ENCODE results near the gene AOPEP. TPM values are rescaled to one million over a fixed set of nuclear protein-coding genes. Genes with fewer than 3 reads are reported as not detected.

Gene AOPEP
- total and polyA plus RNA-seq, 4 donors, result 210 to 311 (median 285) TPM

DNA sequence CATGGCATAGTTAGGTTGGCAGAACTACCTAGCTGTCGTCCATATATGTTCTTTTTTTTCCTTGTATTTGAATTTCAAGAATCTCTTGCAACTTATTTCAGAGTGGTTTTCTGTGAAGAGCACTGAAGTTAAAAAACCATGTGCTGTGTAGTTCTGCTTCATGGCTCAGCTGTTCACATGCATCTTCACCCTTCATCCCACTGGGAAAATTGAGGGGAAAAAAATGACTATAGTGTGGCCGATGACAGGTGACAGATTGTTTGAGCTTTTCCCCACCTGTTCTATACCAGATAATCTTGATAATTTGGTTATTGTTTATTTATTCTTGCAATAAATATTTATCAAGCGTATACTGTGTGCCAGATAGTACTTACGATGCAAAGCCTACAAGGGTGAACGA lies 77.8 kb downstream of the AOPEP start:
- H3K9me3 ChIP-seq (ENCODE audit: control insufficient read depth, low read length), result no peaks in the 10 kb centered on the region
- 76 to 85% methylated on average over 5 of the region's 5 CpGs for WGBS, 2 donors
- peaks cover 6 to 20% of the 10 kb centered on the region in 2 donors for H3K4me1 ChIP-seq (ENCODE audit: control insufficient read depth in 1 of 2, insufficient read depth in 2 of 2, low read length in 2 of 2)
- H3K4me3 ChIP-seq (ENCODE audit: low read length in 2 of 2), result no peak overlapping the region
- DNase-seq (no peak), ATAC-seq (ENCODE audit: low FRiP score) (no peak)
- no peak overlapping the region for H3K27ac ChIP-seq (ENCODE audit: low read depth in 1 of 2, low read length in 2 of 2)
- intact Hi-C loops (cut with DNase I), result loop anchor here in 1 of 2 donors (5.0 to 10.0 kb wide), 2 partner anchors 60 to 203 kb away; no protein-coding TSS in a partner anchor
- H3K36me3 ChIP-seq (ENCODE audit: control insufficient read depth in 1 of 2, insufficient read depth in 2 of 2, low read length in 1 of 2), result no peaks in the 10 kb centered on the region
- no peaks in the 10 kb centered on the region for H3K27me3 ChIP-seq (ENCODE audit: control insufficient read depth in 1 of 2, insufficient read depth in 2 of 2, low read length in 1 of 2)

DNA sequence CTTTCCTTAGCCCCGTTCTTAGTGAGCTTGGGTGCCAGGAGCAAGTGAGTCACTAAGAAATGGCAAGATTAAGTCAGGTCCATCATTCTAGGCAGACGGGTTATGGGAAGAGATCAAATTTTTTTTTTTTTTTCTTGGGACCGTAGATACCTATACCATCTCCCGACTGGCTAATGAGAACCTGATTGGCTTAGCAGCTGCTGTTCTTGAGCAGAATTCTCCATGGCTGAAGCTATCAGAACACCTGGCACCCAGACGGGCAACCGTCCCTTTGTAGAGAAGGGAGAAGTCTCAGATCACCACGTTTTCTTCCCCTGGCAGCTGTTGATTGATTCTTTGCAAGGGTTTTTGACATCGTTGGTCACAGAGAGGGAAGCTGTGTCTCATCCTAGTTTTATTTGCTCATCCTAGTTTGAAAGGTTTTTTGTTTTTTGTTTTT lies 78.6 kb downstream of the AOPEP start:
- no peaks in the 10 kb centered on the region for H3K36me3 ChIP-seq (ENCODE audit: control insufficient read depth in 1 of 2, insufficient read depth in 2 of 2, low read length in 1 of 2)
- H3K4me1 ChIP-seq (ENCODE audit: control insufficient read depth in 1 of 2, insufficient read depth in 2 of 2, low read length in 2 of 2), result peaks cover 6 to 15% of the 10 kb centered on the region in 2 donors
- no peaks in the 10 kb centered on the region for H3K27me3 ChIP-seq (ENCODE audit: control insufficient read depth in 1 of 2, insufficient read depth in 2 of 2, low read length in 1 of 2)
- 48 to 50% methylated on average over 8 of the region's 8 CpGs for WGBS, 2 donors
- no peak for ATAC-seq (ENCODE audit: low FRiP score)
- no peak overlapping the region for H3K4me3 ChIP-seq (ENCODE audit: low read length in 2 of 2)
- peak overlapping the region; percentile 6 to 91 for H3K27ac ChIP-seq (ENCODE audit: low read depth in 1 of 2, low read length in 2 of 2)
- no peak for DNase-seq
- intact Hi-C loops (cut with DNase I), result loop anchor here (5.0 to 10.0 kb wide), 3 partner anchors 60 to 97 kb away; no protein-coding TSS in a partner anchor
- no peaks in the 10 kb centered on the region for H3K9me3 ChIP-seq (ENCODE audit: control insufficient read depth, low read length)

- no peaks in the 10 kb centered on the region for H3K27me3 ChIP-seq (ENCODE audit: control insufficient read depth in 1 of 2, insufficient read depth in 2 of 2, low read length in 1 of 2)
- no peaks in the 10 kb centered on the region for H3K9me3 ChIP-seq (ENCODE audit: control insufficient read depth, low read length)
- peak; percentile 34 for ATAC-seq (ENCODE audit: low FRiP score)
- intact Hi-C loops (cut with DNase I), result loop anchor here (5.0 to 10.0 kb wide), 3 partner anchors 59 to 97 kb away; no protein-coding TSS in a partner anchor
- no peaks in the 10 kb centered on the region for H3K36me3 ChIP-seq (ENCODE audit: control insufficient read depth in 1 of 2, insufficient read depth in 2 of 2, low read length in 1 of 2)
- no peak for DNase-seq
- 1 to 6% methylated on average over 3 of the region's 3 CpGs for WGBS, 2 donors
- peaks cover 6 to 15% of the 10 kb centered on the region in 2 donors for H3K4me1 ChIP-seq (ENCODE audit: control insufficient read depth in 1 of 2, insufficient read depth in 2 of 2, low read length in 2 of 2)
- H3K27ac ChIP-seq (ENCODE audit: low read depth in 1 of 2, low read length in 2 of 2), result peak overlapping the region in 1 of 2 donors; percentile 64
- H3K4me3 ChIP-seq (ENCODE audit: low read length in 2 of 2), result no peak overlapping the region
These were observed 79.1 kb downstream of the AOPEP start for GRCh38 chr9:94805585-94805984.

DNA sequence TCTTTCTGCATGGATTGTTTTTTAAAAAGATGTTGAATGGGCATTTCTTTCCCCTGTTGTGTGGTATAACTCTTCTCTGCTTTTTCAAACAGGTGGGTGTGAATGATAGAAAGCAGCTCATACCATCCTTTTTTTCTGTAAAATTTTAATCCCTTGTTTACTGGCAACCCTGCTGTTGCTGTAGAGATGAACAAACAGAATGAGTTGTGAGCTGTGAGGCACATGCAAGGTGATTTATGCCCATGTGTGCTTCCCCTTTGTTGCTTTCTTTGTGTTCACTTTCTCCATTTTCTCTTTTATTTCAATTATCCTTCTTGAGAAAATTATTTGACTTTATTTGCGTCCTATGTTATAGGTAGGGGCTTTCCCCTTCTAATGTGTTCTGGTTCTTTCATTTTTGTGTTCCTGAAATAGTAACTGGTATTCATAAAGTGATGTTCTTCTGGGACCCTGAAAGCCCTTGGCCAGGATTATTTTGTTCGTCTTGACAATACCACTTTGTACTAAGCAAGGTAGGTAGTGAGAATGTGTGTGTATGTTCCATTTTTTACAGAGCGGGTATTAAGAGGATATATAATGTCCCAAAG lies 79.9 kb downstream of the AOPEP start:
- intact Hi-C loops (cut with DNase I), result loop anchor here (2.0 to 10.0 kb wide), 4 partner anchors 58 to 198 kb away; no protein-coding TSS in a partner anchor

GRCh38 chr9:94807556-94807955 lies 81.1 kb downstream of the AOPEP start:
- H3K27me3 ChIP-seq (ENCODE audit: control insufficient read depth in 1 of 2, insufficient read depth in 2 of 2, low read length in 1 of 2), result no peaks in the 10 kb centered on the region
- H3K4me3 ChIP-seq (ENCODE audit: low read length in 2 of 2), result no peak overlapping the region
- peaks cover 9 to 12% of the 10 kb centered on the region in 2 donors for H3K4me1 ChIP-seq (ENCODE audit: control insufficient read depth in 1 of 2, insufficient read depth in 2 of 2, low read length in 2 of 2)
- no peak for ATAC-seq (ENCODE audit: low FRiP score)
- H3K27ac ChIP-seq (ENCODE audit: low read depth in 1 of 2, low read length in 2 of 2), result peak overlapping the region; percentile 96 to 99
- H3K36me3 ChIP-seq (ENCODE audit: control insufficient read depth in 1 of 2, insufficient read depth in 2 of 2, low read length in 1 of 2), result no peaks in the 10 kb centered on the region
- intact Hi-C loops (cut with DNase I), result loop anchor here (2.0 to 10.0 kb wide), 4 partner anchors 57 to 197 kb away; no protein-coding TSS in a partner anchor
- H3K9me3 ChIP-seq (ENCODE audit: control insufficient read depth, low read length), result no peaks in the 10 kb centered on the region
- DNase-seq, result no peak
- WGBS, 2 donors, result 71 to 73% methylated on average over 3 of the region's 3 CpGs

More for the DNA sequence above, 79.9 kb downstream of the AOPEP start:
- DNase-seq, result no peak
- peak overlapping the region; percentile 96 to 99 for H3K27ac ChIP-seq (ENCODE audit: low read depth in 1 of 2, low read length in 2 of 2)
- 64 to 90% methylated on average over 3 of the region's 3 CpGs for WGBS, 2 donors
- no peaks in the 10 kb centered on the region for H3K27me3 ChIP-seq (ENCODE audit: control insufficient read depth in 1 of 2, insufficient read depth in 2 of 2, low read length in 1 of 2)
- no peaks in the 10 kb centered on the region for H3K36me3 ChIP-seq (ENCODE audit: control insufficient read depth in 1 of 2, insufficient read depth in 2 of 2, low read length in 1 of 2)
- H3K4me1 ChIP-seq (ENCODE audit: control insufficient read depth in 1 of 2, insufficient read depth in 2 of 2, low read length in 2 of 2), result peaks cover 6 to 11% of the 10 kb centered on the region in 2 donors
- no peak overlapping the region for H3K4me3 ChIP-seq (ENCODE audit: low read length in 2 of 2)
- no peak for ATAC-seq (ENCODE audit: low FRiP score)
- H3K9me3 ChIP-seq (ENCODE audit: control insufficient read depth, low read length), result no peaks in the 10 kb centered on the region

DNA sequence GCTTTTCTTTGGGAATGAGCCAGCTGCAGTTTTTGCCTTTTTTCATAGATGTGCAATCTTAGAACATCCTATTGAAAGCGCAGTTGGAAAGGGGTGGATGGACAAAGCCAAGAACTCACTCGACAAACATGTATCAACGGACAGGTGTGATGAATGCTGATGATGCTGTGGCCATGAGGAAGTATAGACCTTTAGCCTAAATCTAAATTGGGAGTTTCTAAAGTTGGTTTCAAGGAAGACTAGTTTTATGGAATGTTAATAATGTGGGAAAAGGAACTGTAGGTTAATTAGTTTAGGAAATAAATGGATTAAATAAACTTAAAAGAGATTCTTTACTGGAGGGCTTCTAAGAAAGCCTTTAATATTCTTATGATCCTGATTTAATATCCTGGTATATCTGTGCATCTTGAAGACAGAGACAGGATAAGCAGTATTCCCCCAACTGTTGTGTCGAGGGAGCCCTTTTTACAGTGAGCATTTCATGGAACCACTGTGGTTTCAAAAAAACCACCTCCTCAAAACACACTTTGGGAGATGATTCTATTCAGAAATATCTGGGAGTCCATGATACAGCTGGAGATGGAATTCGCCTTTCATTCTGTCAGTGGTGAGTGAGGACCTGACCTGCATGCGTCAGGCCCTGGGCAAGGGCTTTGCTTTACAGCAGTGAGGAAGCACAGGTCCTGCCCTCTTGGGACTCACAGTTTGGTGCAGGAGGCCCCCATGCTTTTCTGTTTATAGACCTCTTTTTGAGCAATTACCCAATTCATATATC lies 82.6 kb downstream of the AOPEP start:
- H3K9me3 ChIP-seq (ENCODE audit: control insufficient read depth, low read length), result no peaks in the 10 kb centered on the region
- H3K36me3 ChIP-seq (ENCODE audit: control insufficient read depth in 1 of 2, insufficient read depth in 2 of 2, low read length in 1 of 2), result no peaks in the 10 kb centered on the region
- peaks cover 6 to 12% of the 10 kb centered on the region in 2 donors for H3K4me1 ChIP-seq (ENCODE audit: control insufficient read depth in 1 of 2, insufficient read depth in 2 of 2, low read length in 2 of 2)
- H3K27ac ChIP-seq (ENCODE audit: low read depth in 1 of 2, low read length in 2 of 2), result peak overlapping the region; percentile 96 to 99
- no peak overlapping the region for H3K4me3 ChIP-seq (ENCODE audit: low read length in 2 of 2)
- 89 to 93% methylated on average over 6 of the region's 6 CpGs for WGBS, 2 donors
- ATAC-seq (ENCODE audit: low FRiP score) (no peak), DNase-seq (no peak)
- intact Hi-C loops (cut with DNase I), result loop anchor here (5.0 to 10.0 kb wide), 3 partner anchors 56 to 93 kb away; no protein-coding TSS in a partner anchor
- no peaks in the 10 kb centered on the region for H3K27me3 ChIP-seq (ENCODE audit: control insufficient read depth in 1 of 2, insufficient read depth in 2 of 2, low read length in 1 of 2)

DNA sequence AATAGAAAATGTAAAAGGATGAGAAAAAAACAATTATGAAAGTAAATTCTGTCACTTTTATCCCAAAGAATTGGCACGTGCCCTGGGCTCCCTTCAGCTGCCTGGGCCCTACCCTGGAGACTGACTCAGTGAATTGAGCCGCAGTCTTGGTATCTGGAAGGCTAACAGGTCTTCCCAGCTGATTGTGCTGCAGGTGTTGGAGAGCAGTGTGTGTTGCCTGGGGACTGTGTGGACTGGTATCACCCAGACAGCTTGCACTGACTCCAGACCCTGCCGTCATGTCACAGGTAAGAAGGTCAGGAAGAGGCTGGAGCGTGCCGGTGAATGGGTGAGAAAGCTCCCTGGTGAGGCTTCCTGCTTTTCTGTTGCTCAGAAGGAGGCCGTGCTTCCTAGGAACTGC lies 83.3 kb downstream of the AOPEP start:
- no peak for ATAC-seq (ENCODE audit: low FRiP score)
- Histone ChIP-seq H3K4me1 (ENCODE audit: control insufficient read depth in 1 of 2, insufficient read depth in 2 of 2, low read length in 2 of 2) (peaks cover 6 to 11% of the 10 kb centered on the region in 2 donors), H3K27ac (ENCODE audit: low read depth in 1 of 2, low read length in 2 of 2) (peak overlapping the region in 1 of 2 donors; percentile 50), H3K27me3 (ENCODE audit: control insufficient read depth in 1 of 2, insufficient read depth in 2 of 2, low read length in 1 of 2) (no peaks in the 10 kb centered on the region), H3K9me3 (ENCODE audit: control insufficient read depth, low read length) (no peaks in the 10 kb centered on the region), H3K4me3 (ENCODE audit: low read length in 2 of 2) (no peak overlapping the region), H3K36me3 (ENCODE audit: control insufficient read depth in 1 of 2, insufficient read depth in 2 of 2, low read length in 1 of 2) (no peaks in the 10 kb centered on the region)
- DNase-seq, result no peak
- intact Hi-C loops (cut with DNase I), result loop anchor here (5.0 to 10.0 kb wide), 3 partner anchors 55 to 93 kb away; no protein-coding TSS in a partner anchor
- 85 to 87% methylated on average over 6 of the region's 6 CpGs for WGBS, 2 donors

DNA sequence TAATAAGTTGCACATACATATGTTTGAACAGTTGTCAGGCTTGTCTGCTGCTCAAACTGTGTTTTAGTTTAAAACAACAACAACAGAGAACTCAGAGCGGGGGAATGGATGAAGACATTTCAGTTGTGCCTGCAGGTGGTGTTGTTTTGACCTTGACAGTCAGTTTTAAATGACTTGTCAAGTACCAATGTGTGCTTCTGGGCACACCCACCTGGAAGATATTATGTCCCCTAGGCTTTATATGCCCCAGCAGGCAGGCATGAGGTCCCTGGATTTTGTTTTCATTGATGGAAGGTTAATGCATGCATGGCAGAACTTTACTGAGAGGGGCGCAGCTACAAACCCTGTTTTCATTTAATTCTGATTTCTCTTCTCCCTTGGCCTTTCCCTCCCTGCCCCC lies 84.6 kb downstream of the AOPEP start:
- Histone ChIP-seq H3K36me3 (ENCODE audit: control insufficient read depth in 1 of 2, insufficient read depth in 2 of 2, low read length in 1 of 2) (no peaks in the 10 kb centered on the region), H3K27me3 (ENCODE audit: control insufficient read depth in 1 of 2, insufficient read depth in 2 of 2, low read length in 1 of 2) (no peaks in the 10 kb centered on the region), H3K4me3 (ENCODE audit: low read length in 2 of 2) (no peak overlapping the region), H3K9me3 (ENCODE audit: control insufficient read depth, low read length) (no peaks in the 10 kb centered on the region), H3K27ac (ENCODE audit: low read depth in 1 of 2, low read length in 2 of 2) (peak overlapping the region in 1 of 2 donors; percentile 60), H3K4me1 (ENCODE audit: control insufficient read depth in 1 of 2, insufficient read depth in 2 of 2, low read length in 2 of 2) (peaks cover 6 to 10% of the 10 kb centered on the region in 2 donors)
- ATAC-seq (ENCODE audit: low FRiP score), result no peak
- intact Hi-C loops (cut with DNase I), result no loop called here
- 97 to 99% methylated on average over 2 of the region's 2 CpGs for WGBS, 2 donors
- no peak for DNase-seq

Measured in aorta (tissue), 5 donors.